Adipocyte (in vitro differentiated cells): ENCODE results near the gene CCDC24.

Experiments
- DNase-seq: peaks from one replicate; pipeline ENCODE4 v3.0.0-alpha.2; 2015; ENCODE audit warnings: low read depth
- H3K27me3 ChIP-seq: replicated peaks from 2 replicates; pipeline ENCODE4 v1.7.0; 2013; ENCODE audit warnings: mild to moderate bottlenecking, low read length, moderate library complexity; ENCODE audit not compliant: control insufficient read depth, insufficient read depth
- H3K36me3 ChIP-seq: 2 replicates; pipeline ENCODE4 v1.7.0; 2013; ENCODE audit warnings: low read length, mild to moderate bottlenecking, moderate library complexity; ENCODE audit not compliant: control insufficient read depth, insufficient read depth, severe bottlenecking
- H3K4me1 ChIP-seq: 2 replicates; pipeline ENCODE4 v1.7.0; 2013; ENCODE audit warnings: mild to moderate bottlenecking, low read length, moderate library complexity; ENCODE audit not compliant: control insufficient read depth, insufficient read depth
- H3K4me3 ChIP-seq: 2 replicates; pipeline ENCODE4 v1.7.0; 2013; ENCODE audit warnings: mild to moderate bottlenecking, low read length, moderate library complexity
- H3K9ac ChIP-seq: 2 replicates; pipeline ENCODE4 v1.7.0; 2013; ENCODE audit warnings: mild to moderate bottlenecking, low read length, moderate library complexity
- H3K9me3 ChIP-seq: 2 replicates; pipeline ENCODE4 v1.7.0; 2013; ENCODE audit warnings: mild to moderate bottlenecking, low read length, moderate library complexity; ENCODE audit not compliant: control insufficient read depth

Gene CCDC24

DNA sequence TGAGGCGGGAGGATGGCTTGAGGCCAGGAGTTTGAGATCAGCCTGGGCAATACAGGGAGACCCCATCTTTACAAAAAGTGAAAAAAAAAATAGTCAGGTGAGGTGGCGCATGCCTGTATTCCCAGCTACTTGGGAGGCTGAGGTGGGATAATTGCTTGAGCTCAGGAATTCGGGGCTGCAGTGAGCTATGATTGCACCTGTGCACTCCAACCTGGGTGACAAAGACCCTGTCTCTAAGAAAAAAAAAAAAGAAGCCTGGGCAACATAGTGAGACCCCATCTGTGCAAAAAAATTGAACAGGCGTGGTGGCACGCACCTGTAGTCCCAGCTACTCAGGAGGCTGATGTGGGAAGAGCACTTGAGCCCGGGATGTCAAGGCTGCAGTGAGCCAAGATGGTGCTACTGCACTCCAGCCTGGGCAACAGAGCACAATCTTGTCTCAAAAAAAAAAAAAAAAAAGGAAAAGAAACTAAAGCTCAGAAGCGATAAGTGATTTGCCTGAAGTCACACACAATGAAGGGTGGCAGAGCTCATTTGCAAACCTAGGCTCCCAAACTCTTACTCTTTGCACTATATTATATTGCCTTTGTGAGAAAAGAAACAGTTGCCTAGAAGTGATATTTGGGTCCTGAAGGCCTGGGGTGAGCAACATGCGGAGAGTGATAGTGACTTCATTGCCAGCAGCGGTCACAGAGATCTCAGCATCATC, 2.0 kb downstream of the CCDC24 start:
- no peak for DNase-seq
- Histone ChIP-seq H3K9me3 (no peaks in the 10 kb centered on the region), H3K9ac (no peak overlapping the region), H3K27me3 (no peaks in the 10 kb centered on the region), H3K4me1 (peaks cover 7% of the 10 kb centered on the region), H3K4me3 (no peak overlapping the region), H3K36me3 (no peaks in the 10 kb centered on the region)

DNA sequence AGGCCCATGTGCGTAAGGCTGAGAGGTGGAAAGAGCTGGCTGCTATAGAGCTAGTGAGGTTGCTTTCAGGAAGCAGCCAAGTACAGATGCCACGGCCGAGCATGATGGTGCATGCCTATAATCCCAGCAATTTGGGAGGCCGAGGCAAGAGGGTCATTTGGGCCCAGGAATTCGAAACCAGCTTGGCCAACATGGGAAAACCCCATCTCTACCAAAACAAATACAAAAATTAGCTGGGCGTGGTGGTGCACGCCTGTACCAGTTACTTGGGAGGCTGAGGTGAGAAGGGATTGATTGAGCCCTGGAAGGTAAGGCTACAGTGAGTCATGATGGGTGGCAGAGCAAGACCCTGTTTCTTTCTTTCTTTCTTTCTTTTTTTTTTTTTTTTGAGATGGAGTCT, 2.7 kb downstream of the CCDC24 start:
- Histone ChIP-seq H3K4me3 (no peak overlapping the region), H3K9me3 (no peaks in the 10 kb centered on the region), H3K9ac (no peak overlapping the region), H3K36me3 (no peaks in the 10 kb centered on the region), H3K4me1 (peaks cover 7% of the 10 kb centered on the region), H3K27me3 (no peaks in the 10 kb centered on the region)
- no peak for DNase-seq

DNA sequence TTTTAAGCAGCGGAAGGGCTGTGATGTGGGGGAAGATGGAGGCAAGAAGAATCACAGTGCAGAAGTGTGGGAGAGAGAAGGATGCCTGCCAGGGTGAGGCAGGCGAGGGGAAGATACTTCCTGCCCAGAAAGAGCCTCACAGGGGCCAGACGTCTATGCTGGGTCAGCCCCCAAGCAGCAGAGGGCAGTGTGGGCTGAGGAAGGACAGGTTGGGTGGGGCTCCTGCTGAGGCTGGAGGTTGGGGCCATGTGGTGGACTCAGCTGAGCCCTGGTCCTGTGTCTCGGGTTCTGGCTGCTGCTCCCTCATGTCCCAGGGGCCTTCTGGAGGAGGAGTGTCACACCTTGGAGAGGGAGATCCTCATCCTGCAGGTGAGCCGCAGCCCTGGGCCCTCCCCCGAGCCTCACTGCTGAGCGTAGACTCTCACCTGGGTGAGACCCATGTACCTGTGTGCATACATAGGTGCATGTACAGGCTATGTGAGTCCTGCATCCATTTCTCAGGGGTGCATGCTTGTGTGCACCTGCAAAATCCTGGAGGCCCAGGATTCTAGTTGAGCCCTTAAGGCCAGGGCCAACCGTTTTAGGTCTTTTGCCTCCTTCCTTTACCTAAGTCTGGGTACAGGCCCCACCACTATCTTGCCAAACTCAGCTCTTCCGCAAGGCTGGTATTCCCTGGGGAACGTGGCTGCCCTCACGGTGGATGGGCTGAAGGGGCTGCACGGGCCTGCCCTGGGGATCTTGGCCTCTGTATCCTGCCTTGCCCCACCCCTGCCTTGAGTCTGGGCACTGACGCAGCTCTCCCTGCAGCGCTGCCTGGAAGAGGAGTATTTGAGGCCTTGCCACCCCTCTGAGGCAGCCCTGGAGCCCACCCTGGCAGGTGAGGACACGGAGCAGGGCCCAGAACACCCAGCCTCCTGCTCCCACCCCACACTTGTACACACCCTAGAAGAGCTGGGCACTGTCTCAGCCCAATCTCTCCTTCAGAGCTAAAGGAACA, 3.7 kb downstream of the CCDC24 start:
- no peaks in the 10 kb centered on the region for H3K9me3 ChIP-seq
- no peaks in the 10 kb centered on the region for H3K27me3 ChIP-seq
- no peaks in the 10 kb centered on the region for H3K36me3 ChIP-seq
- peaks cover 7% of the 10 kb centered on the region for H3K4me1 ChIP-seq
- no peak overlapping the region for H3K4me3 ChIP-seq
- DNase-seq, result peak; percentile 29
- H3K9ac ChIP-seq, result no peak overlapping the region

DNA sequence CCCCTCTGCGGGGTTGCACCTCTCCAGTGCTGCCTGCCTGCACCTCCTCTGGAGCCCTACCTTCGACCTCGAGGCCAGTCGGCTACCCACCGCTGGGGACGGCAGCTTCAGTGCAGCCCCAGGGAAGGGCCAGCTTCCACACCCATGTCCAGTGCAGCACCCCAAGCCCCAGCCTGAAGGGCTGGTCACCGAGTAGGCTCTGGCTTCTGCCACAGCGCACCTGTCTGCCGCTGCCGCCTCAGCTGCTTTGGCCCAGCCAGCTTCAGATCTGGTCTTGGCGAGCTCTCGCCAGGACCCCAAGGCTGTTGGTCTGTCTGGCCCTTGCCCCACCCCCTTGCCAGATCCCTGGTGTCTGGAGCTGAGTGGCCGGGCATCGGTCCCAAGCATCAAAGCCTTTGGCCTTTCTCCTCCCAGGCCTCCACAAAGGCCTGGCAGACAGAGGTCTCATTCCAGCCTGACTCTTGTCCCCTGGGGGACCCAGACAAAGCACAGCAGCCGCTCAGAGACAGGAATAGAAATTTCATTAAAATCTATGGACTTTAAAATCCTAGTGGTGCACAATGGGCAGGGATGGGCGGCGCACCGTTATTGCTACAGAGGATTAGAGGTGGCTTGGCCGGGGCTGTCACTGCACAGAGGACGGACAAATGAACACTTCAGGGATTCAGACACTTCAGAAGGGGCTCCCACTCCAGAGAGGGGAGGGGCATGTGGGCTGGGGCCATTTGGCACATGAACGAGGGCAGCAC, 4.8 kb downstream of the CCDC24 start:
- Histone ChIP-seq H3K9me3 (no peaks in the 10 kb centered on the region), H3K27me3 (no peaks in the 10 kb centered on the region), H3K36me3 (peaks cover 6% of the 10 kb centered on the region), H3K4me3 (no peak overlapping the region), H3K4me1 (peaks cover 1% of the 10 kb centered on the region), H3K9ac (no peak overlapping the region)
- no peak for DNase-seq

DNA sequence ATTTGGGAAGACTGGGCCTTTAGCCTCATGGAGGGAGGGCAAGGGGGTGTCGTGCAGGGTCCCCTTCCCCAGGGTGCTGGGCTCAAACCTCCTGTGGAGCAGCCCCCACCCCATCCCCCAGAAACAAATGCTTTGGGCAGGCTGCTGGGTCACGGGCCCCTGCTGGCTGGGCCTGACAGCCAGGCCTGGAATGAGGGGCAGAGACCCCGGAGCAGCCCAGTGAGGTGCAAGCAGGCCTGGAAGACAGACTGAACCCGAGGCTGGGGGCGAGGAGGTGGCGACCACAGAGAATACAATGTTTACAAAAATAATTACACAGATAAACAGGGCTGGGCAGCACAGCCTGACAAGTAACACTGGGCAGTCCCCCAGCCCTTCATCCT, 5.3 kb downstream of the CCDC24 start:
- Histone ChIP-seq H3K4me1 (no peaks in the 10 kb centered on the region), H3K36me3 (peaks cover 6% of the 10 kb centered on the region), H3K4me3 (no peak overlapping the region), H3K9me3 (no peaks in the 10 kb centered on the region), H3K9ac (no peak overlapping the region), H3K27me3 (no peaks in the 10 kb centered on the region)
- DNase-seq, result no peak

DNA sequence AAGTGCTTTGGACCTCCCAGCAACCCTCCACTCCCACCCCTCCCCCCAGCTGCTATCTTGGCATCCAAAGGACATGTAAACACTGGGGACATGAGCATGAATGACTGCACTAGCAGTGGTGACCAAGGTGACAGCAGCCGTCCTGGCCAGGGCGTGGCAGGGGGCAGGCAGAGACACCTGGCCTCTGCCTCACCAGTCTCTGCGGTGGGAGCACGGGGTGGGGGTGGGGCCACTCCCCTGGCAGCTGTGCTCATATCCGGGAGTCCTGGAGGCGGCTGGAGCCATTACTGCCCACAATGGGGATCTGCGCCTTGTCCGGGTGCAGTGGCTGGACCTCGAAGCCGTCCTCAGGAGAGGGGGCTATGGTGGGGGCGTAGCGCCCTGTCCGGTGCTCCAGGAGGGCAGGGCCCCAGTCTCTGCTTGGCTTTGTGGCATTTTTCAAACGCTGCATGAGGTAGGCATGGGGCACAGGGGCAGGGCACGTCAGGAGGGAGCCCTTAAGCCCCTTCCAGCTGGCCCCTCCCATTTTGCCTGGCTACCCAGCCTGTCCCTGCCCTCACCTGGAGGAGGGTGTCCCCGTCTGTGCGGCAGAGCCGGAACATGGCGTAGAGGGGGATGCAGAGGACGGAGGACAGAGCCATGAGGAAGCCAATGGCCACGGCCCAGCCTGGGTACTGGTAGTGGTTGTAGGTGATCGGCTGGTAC, 6.0 kb downstream of the CCDC24 start:
- Histone ChIP-seq H3K27me3 (no peaks in the 10 kb centered on the region), H3K4me1 (no peaks in the 10 kb centered on the region), H3K36me3 (peaks cover 6% of the 10 kb centered on the region), H3K4me3 (no peak overlapping the region), H3K9me3 (no peaks in the 10 kb centered on the region), H3K9ac (no peak overlapping the region)
- no peak for DNase-seq

DNA sequence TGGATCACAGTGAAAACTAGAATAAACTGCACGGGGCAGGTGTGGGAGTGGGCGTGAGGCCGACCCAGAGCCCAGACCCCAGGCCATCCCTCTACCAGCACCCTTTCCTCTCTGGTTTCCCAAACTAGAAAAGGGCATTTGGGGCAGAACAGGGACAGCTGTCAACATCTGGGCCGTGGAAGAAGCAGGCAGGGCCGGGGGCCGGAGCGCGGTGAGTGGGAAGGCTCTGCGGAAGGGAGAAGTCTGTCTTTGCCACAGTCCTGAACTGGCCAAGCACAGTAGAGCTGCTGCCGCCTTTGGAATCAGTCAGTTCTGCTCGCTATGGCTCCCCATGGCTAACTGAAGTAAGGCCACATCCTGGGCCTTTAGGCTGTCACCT, 6.6 kb downstream of the CCDC24 start:
- Histone ChIP-seq H3K9me3 (no peaks in the 10 kb centered on the region), H3K9ac (no peak overlapping the region), H3K4me3 (no peak overlapping the region), H3K27me3 (no peaks in the 10 kb centered on the region), H3K36me3 (peaks cover 6% of the 10 kb centered on the region), H3K4me1 (no peaks in the 10 kb centered on the region)
- no peak for DNase-seq

DNA sequence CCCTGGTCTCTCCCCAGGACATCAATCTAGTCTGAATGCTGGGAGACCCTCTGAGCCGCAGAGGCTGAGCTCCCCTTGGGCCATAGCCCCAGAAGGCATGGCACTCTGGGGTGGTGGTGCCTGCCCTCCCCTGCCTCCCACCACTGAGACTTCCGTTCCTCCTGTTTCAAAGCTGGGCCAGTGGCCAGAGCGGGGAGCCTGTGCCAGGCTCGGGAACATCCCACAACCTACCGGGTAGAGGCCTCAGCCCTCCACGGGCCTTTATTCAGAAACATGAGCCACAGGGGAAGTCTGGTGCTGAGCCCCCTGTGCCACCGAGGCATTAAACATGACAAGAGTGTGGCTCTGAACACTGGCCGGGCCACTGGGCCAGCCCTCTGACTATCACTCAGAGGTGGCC, 8.1 kb downstream of the CCDC24 start:
- no peaks in the 10 kb centered on the region for H3K4me1 ChIP-seq
- H3K4me3 ChIP-seq, result no peak overlapping the region
- DNase-seq, result no peak
- H3K9me3 ChIP-seq, result no peaks in the 10 kb centered on the region
- peaks cover 6% of the 10 kb centered on the region for H3K36me3 ChIP-seq
- H3K9ac ChIP-seq, result no peak overlapping the region
- no peaks in the 10 kb centered on the region for H3K27me3 ChIP-seq

DNA sequence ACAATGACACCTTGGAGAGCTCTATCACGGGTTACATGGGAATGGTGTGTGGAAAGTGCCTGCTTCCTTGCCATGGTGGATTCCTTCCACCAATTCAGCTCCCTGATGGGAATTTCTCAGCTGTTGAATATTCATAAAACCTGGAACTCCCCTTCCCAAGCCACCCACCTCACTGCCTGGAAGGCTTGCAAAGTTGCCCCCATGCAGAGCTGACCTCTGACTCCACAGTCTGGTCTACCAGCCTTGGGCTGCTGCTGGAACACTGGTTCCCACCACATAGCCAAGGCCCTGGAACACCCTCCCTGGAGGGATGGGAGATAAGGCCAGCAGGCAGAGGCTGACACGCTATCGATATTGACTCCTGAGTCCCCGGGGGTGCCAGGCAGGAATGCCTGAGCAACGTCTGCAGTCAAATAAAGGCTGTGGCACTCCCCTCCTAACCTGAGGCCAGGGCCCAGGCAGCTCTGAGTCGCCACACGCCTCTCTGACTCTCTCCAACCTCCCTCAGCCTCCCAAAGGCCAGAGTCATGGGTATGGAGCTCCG, 8.8 kb downstream of the CCDC24 start:
- DNase-seq, result no peak
- no peak overlapping the region for H3K9ac ChIP-seq
- no peaks in the 10 kb centered on the region for H3K9me3 ChIP-seq
- H3K4me1 ChIP-seq, result no peaks in the 10 kb centered on the region
- peaks cover 6% of the 10 kb centered on the region for H3K36me3 ChIP-seq
- no peaks in the 10 kb centered on the region for H3K27me3 ChIP-seq
- no peak overlapping the region for H3K4me3 ChIP-seq

DNA sequence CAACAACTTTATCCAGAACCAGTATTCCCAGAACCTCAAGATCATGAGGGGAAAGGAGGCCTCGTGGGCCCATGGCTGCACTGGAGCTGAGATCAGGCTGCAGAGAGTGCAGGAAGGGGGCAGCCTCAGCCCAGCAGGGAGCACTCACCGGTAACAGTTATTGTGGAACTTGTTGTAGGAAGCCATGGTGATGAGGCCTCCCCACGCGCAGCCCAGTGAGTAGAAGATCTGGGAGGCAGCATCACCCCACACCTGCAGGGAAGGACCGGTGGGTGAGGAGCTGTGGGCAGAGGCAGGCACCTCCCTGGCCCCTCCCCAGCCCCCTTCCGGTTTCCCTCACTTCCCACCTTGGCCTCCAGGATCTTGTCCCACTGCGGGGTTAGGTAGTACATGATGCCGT, 10.8 kb downstream of the CCDC24 start:
- Histone ChIP-seq H3K27me3 (no peaks in the 10 kb centered on the region), H3K9me3 (no peaks in the 10 kb centered on the region), H3K4me3 (no peak overlapping the region), H3K9ac (no peak overlapping the region), H3K4me1 (peaks cover 4% of the 10 kb centered on the region), H3K36me3 (peaks cover 6% of the 10 kb centered on the region)
- no peak for DNase-seq
